Cardiac muscle cell (in vitro differentiated cells and primary cell): ENCODE data around the gene ALKBH4. TPM values are rescaled to one million over a fixed set of nuclear protein-coding genes. Genes with fewer than 3 reads are reported as not detected.
"Not testable (repeated sequence)": the region's sequence is repeated elsewhere in the genome, so short reads cannot be mapped to it uniquely, and the experiment has no call there.

ENCODE experiments used
- DNase-seq, 2 donors: peaks; one replicate each; pipeline versions ENCODE4 v3.0.0 to v3.0.0-alpha.2; 2010 to 2017; ENCODE audit warnings: low read depth in 1 of 2, low spot score in 1 of 2
- H3K27ac ChIP-seq: fragments of 200-600 bp; sonication (generic); 2 replicates; pipeline ENCODE4 v1.5.1; 2016
- H3K27me3 ChIP-seq: fragments of 200-600 bp; sonication (generic); 2 replicates; pipeline ENCODE4 v1.6.0; 2016; ENCODE audit warnings: control low read depth
- H3K36me3 ChIP-seq: fragments of 200-600 bp; sonication (generic); 2 replicates; pipeline ENCODE4 v1.5.1; 2016; ENCODE audit warnings: control low read depth
- H3K4me1 ChIP-seq: fragments of 200-600 bp; sonication (generic); 2 replicates; pipeline ENCODE4 v1.8.1; 2017; ENCODE audit warnings: low read depth, mild to moderate bottlenecking, mixed run types
- H3K4me3 ChIP-seq: fragments of 200-600 bp; sonication (generic); 2 replicates; pipeline ENCODE4 v1.5.1; 2016; ENCODE audit warnings: mild to moderate bottlenecking
- H3K9me3 ChIP-seq: fragments of 200-600 bp; sonication (generic); 2 replicates; pipeline ENCODE4 v1.5.1; 2017; ENCODE audit warnings: low read depth, mild to moderate bottlenecking, control low read depth
- polyA plus RNA-seq: library from polyadenylated mRNA; unstranded; fragments of >200 nt; fragmentation: Nextera tagmentation; extraction: Ambion mirVana; gene quantifications from 2 replicates; pipeline ENCODE4 v1.2.1, GENCODE V29; 2016
- total RNA-seq: library from RNA; depleted of rRNA; stranded (reverse); fragments of >200 nt; gene quantifications from 2 replicates; pipeline ENCODE4 v1.2.3, GENCODE V29; 2016
- TF ChIP-seq, protein P1 (sequence below): IDR thresholded peaks from 2 replicates; pipeline ENCODE4 v1.5.1; 2012; ENCODE audit warnings: low read depth, mild to moderate bottlenecking, low read length

ALKBH4 gene
- total RNA-seq (31.8 and 82.4 TPM in 2 replicates), polyA plus RNA-seq (26.7 and 31.7 TPM in 2 replicates)

GRCh38 chr7:102464577-102465280 is at the start of gene ALKBH4, which contains the start of gene LRWD1:
ALKBH4 (minus strand) TSS chr7:102464863; CDS start chr7:102464836, 27 bp downstream.
LRWD1 (plus strand) TSS chr7:102464984; CDS start chr7:102465081, 97 bp downstream.
- Histone ChIP-seq H3K4me1 (no peaks in the 10 kb centered on the region), H3K9me3 (no peaks in the 10 kb centered on the region), H3K27me3 (no peaks in the 10 kb centered on the region), H3K27ac (peak within 1 kb of the TSS; percentile 58), H3K36me3 (no peaks in the 10 kb centered on the region), H3K4me3 (peak within 1 kb of the TSS; percentile 97)
- peak; percentile 93 to 95 for DNase-seq
- TF ChIP-seq, protein P1, sequence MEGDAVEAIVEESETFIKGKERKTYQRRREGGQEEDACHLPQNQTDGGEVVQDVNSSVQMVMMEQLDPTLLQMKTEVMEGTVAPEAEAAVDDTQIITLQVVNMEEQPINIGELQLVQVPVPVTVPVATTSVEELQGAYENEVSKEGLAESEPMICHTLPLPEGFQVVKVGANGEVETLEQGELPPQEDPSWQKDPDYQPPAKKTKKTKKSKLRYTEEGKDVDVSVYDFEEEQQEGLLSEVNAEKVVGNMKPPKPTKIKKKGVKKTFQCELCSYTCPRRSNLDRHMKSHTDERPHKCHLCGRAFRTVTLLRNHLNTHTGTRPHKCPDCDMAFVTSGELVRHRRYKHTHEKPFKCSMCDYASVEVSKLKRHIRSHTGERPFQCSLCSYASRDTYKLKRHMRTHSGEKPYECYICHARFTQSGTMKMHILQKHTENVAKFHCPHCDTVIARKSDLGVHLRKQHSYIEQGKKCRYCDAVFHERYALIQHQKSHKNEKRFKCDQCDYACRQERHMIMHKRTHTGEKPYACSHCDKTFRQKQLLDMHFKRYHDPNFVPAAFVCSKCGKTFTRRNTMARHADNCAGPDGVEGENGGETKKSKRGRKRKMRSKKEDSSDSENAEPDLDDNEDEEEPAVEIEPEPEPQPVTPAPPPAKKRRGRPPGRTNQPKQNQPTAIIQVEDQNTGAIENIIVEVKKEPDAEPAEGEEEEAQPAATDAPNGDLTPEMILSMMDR = peak; percentile 14

- H3K27me3 ChIP-seq, H3K4me1 ChIP-seq, H3K36me3 ChIP-seq, H3K4me3 ChIP-seq, H3K27ac ChIP-seq, H3K9me3 ChIP-seq: not testable (repeated sequence)
- peak; percentile 61 for DNase-seq
These were observed 48.1 kb upstream of the ALKBH4 start for GRCh38 chr7:102512642-102513221.

GRCh38 chr7:102511860-102512522 is 47.3 kb upstream of the ALKBH4 start:
- not testable (repeated sequence) for H3K27me3 ChIP-seq, H3K4me3 ChIP-seq

DNA sequence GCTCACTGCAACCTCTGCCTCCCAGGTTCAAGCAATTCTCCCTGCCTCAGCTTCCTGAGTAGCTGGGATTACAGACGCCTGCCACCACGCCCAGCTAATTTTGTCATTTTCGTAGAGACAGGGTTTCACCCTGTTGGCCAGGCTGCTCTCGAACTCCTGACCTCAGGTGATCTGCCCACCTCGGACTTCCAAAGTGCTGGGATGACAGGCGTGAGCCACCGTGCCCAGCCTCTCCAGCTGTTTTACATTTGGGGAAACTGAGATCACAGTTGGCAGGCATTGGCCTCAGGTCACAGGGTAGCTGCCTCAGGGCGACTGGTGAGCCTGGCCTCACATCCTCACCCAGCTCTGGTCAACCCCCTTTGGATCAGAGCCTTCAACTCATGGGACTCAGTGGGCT is 45.9 kb upstream of the ALKBH4 start:
- not testable (repeated sequence) for H3K4me1 ChIP-seq, DNase-seq, H3K36me3 ChIP-seq

More at GRCh38 chr7:102511860-102512522, 47.3 kb upstream of the ALKBH4 start:
- not testable (repeated sequence) for DNase-seq, H3K36me3 ChIP-seq, H3K9me3 ChIP-seq, H3K4me1 ChIP-seq, H3K27ac ChIP-seq

GRCh38 chr7:102507410-102508088 is 42.9 kb upstream of the ALKBH4 start:
- H3K27ac ChIP-seq, H3K4me1 ChIP-seq, DNase-seq: not testable (repeated sequence)

More for the DNA sequence above, 45.9 kb upstream of the ALKBH4 start:
- not testable (repeated sequence) for H3K4me3 ChIP-seq, H3K9me3 ChIP-seq, H3K27me3 ChIP-seq, H3K27ac ChIP-seq

DNA sequence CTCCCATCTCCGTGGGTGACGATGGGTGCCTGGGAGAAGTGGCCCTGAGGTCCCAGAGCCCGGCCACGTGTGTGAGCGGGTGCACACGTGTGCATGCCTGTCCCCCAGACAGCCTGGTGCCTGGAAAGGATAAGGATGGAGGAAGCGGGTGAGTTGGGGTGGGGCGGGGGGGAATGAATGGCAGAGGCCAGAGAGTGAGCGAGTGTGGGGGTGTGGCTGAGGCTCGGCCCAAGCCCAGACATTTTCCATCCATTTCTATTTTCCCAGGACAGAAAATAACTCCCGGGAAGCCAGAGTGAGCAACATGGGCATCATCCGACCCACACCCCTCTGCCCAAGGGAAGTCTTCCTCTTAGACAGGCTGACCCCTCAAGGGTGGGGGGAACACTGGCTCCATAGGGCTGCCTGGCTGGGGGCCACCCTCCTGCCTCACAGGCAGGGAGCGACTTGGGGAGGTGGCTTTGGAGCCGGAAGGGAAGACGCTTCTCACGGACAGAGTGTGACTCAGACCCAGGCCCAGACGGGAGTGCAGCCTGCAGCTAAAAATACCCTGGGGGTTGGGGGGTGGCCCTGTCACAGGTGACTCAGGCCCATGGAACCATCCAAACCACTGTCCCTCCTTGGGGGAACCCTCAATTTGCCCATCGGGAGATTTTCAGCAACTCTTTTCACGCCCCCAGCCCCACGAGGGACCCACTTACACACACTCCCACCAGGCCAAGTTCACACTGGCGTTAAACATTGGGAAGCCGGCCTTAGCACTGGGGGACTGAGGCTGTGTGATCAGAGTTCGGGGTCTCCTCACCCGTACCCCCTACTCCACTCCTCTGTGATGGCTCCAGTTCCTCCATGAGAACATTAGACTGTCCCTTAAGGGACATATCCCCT is 40.9 kb upstream of the ALKBH4 start:
- H3K9me3 ChIP-seq, H3K27me3 ChIP-seq, H3K36me3 ChIP-seq, DNase-seq, H3K4me3 ChIP-seq, H3K4me1 ChIP-seq: not testable (repeated sequence)
- peak overlapping the region; percentile 67 for H3K27ac ChIP-seq

More at GRCh38 chr7:102507410-102508088, 42.9 kb upstream of the ALKBH4 start:
- H3K4me3 ChIP-seq, H3K36me3 ChIP-seq, H3K9me3 ChIP-seq, H3K27me3 ChIP-seq: not testable (repeated sequence)

GRCh38 chr7:102503141-102503540 is 38.5 kb upstream of the ALKBH4 start:
- not testable (repeated sequence) for H3K27ac ChIP-seq, DNase-seq, H3K36me3 ChIP-seq, H3K4me1 ChIP-seq, H3K4me3 ChIP-seq, H3K27me3 ChIP-seq, H3K9me3 ChIP-seq

DNA sequence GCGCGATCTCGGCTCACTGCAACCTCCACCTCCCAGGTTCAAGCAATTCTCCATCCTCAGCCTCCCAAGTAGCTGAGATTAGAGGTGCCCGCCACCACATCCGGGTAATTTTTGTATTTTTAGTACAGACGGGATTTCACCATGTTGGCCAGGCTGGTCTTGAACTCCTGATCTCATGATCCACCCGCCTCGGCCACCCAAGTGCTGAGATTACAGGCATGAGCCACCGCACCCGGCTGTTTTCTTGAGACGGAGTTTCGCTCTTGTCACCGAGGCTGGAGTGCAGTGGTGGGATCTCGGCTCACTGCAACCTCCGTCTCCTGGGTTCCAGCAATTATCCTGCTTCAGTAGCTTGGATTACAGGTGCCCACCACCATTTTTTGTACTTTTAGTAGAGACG is 33.7 kb upstream of the ALKBH4 start:
- not testable (repeated sequence) for H3K4me1 ChIP-seq, H3K36me3 ChIP-seq, H3K27me3 ChIP-seq, H3K27ac ChIP-seq, H3K9me3 ChIP-seq, H3K4me3 ChIP-seq, DNase-seq

GRCh38 chr7:102497308-102497707 is 32.6 kb upstream of the ALKBH4 start:
- not testable (repeated sequence) for H3K9me3 ChIP-seq, H3K4me1 ChIP-seq, H3K27me3 ChIP-seq, H3K4me3 ChIP-seq, H3K36me3 ChIP-seq, H3K27ac ChIP-seq, DNase-seq

DNA sequence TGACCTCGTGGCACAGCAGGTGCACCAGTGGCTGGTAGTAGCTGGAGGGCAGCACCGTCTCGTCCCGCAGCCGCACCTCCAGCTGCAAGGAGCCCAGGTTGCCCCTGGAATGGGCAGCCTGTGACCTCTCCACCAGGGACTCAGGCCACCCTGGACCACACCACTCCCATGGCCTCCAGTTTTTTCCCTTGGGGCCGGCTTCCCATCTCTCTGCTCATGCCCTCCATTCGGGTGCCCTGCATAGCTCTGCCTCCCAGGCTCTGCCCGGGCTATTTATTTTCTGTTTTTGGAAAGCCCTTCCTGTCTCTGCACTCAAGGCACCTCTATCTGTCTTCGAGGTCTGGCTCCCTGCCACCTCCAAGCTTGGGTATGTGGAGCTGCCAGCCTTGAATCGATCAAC is 32.2 kb upstream of the ALKBH4 start:
- H3K4me3 ChIP-seq, H3K4me1 ChIP-seq, H3K27ac ChIP-seq, H3K36me3 ChIP-seq, H3K27me3 ChIP-seq, DNase-seq, H3K9me3 ChIP-seq: not testable (repeated sequence)

- not testable (repeated sequence) for DNase-seq, H3K27ac ChIP-seq, H3K9me3 ChIP-seq, H3K4me1 ChIP-seq, H3K36me3 ChIP-seq, H3K27me3 ChIP-seq, H3K4me3 ChIP-seq
These were observed 29.9 kb upstream of the ALKBH4 start for GRCh38 chr7:102494473-102495149.
